Testis (tissue), 2 donors: ENCODE results near the gene ANAPC16.

ENCODE experiments used
- POLR2A ChIP-seq: fragments of 450-650 bp; IDR thresholded peaks from one replicate; pipeline ENCODE4 v1.6.1; 2017; ENCODE audit warnings: antibody characterized with exemption, mild to moderate bottlenecking, moderate library complexity
- TF ChIP-seq, protein P1 (sequence below), 3 experiments: fragments of 450-650 bp in 2 of 3; fragments of 200-600 bp in 1 of 3; sonication (generic) in 1 of 3; IDR thresholded peaks; one replicate each; pipeline ENCODE4 v1.5.1; 2016 to 2019; ENCODE audit warnings: antibody characterized with exemption in 3 of 3, mild to moderate bottlenecking in 2 of 3, moderate library complexity in 1 of 3

DNA sequence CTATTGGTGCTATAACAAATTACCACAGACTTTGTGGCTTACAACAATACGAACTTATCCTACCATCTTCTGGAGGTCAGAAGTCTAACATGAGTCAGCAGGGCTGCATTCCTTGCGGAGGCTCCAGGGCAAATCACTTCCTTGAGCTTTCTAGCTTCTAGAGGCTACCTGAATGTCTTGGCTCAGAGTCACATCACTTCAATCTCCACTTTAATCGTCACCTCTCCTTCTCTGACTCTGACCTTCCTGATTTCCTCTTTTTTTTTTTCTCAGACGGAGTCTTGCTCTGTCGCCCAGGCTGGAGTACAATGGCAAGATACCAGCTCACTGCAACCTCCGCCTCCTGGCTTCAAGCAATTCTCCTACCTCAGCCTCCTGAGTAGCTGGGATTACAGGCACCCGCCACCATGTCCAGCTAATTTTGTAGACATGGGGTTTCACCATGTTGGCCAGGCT, 44.6 kb upstream of the ANAPC16 start:
- TF ChIP-seq, protein P1, sequence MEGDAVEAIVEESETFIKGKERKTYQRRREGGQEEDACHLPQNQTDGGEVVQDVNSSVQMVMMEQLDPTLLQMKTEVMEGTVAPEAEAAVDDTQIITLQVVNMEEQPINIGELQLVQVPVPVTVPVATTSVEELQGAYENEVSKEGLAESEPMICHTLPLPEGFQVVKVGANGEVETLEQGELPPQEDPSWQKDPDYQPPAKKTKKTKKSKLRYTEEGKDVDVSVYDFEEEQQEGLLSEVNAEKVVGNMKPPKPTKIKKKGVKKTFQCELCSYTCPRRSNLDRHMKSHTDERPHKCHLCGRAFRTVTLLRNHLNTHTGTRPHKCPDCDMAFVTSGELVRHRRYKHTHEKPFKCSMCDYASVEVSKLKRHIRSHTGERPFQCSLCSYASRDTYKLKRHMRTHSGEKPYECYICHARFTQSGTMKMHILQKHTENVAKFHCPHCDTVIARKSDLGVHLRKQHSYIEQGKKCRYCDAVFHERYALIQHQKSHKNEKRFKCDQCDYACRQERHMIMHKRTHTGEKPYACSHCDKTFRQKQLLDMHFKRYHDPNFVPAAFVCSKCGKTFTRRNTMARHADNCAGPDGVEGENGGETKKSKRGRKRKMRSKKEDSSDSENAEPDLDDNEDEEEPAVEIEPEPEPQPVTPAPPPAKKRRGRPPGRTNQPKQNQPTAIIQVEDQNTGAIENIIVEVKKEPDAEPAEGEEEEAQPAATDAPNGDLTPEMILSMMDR (IDR thresholded peaks at IDR 0.05): no peak
- no peak for TF ChIP-seq POLR2A
